ENCODE data around the gene CHMP2B.

- TF ChIP-seq POLR2A (IDR thresholded peaks at IDR 0.05; ENCODE audit: low read depth, low read length) (peak; percentile 72; the same call in 1 of the 2 replicates), FOS (IDR thresholded peaks at IDR 0.05; ENCODE audit: low read depth, low read length) (no peak), CEBPB (IDR thresholded peaks at IDR 0.05; ENCODE audit: low read depth, low read length) (peak; percentile 64), MAFK (IDR thresholded peaks at IDR 0.05; ENCODE audit: low read depth, low read length) (no peak), NFE2L2 (IDR thresholded peaks at IDR 0.05; ENCODE audit: low read depth, low read length) (no peak), ELK1 (IDR thresholded peaks at IDR 0.05; ENCODE audit: borderline replicate concordance, low read depth, low read length) (no peak), RAD21 (IDR thresholded peaks at IDR 0.05; ENCODE audit: low read length) (no peak), RCOR1 (IDR thresholded peaks at IDR 0.05; ENCODE audit: insufficient replicate concordance, low read length) (no peak)
- TF ChIP-seq, protein P1, sequence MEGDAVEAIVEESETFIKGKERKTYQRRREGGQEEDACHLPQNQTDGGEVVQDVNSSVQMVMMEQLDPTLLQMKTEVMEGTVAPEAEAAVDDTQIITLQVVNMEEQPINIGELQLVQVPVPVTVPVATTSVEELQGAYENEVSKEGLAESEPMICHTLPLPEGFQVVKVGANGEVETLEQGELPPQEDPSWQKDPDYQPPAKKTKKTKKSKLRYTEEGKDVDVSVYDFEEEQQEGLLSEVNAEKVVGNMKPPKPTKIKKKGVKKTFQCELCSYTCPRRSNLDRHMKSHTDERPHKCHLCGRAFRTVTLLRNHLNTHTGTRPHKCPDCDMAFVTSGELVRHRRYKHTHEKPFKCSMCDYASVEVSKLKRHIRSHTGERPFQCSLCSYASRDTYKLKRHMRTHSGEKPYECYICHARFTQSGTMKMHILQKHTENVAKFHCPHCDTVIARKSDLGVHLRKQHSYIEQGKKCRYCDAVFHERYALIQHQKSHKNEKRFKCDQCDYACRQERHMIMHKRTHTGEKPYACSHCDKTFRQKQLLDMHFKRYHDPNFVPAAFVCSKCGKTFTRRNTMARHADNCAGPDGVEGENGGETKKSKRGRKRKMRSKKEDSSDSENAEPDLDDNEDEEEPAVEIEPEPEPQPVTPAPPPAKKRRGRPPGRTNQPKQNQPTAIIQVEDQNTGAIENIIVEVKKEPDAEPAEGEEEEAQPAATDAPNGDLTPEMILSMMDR (conservative IDR thresholded peaks at IDR 0.05; ENCODE audit: low read depth, low read length): no peak
Observed at GRCh38 chr3:87227104-87227834, at the start of gene CHMP2B.
